HG03460 (cell line): ENCODE data around the gene FAU.
A peak's percentile ranks its signal among the peaks of the same experiment; 100 is the strongest.
"Not testable (repeated sequence)": the region's sequence is repeated elsewhere in the genome, so short reads cannot be mapped to it uniquely, and the experiment has no call there.

ENCODE experiments used
- ATAC-seq: cut with Tn5 transposase; IDR thresholded peaks from one replicate; pipeline ENCODE4 v1.9.1; 2021; ENCODE audit not compliant: unreplicated experiment

FAU gene

GRCh38 chr11:65124480-65125196 lies 2.7 kb upstream of the FAU start:
- no peak for ATAC-seq

- no peak for ATAC-seq
Observed at GRCh38 chr11:65121447-65121864, 478 bp downstream of the FAU start.

GRCh38 chr11:65120831-65121230 lies 1.1 kb downstream of the FAU start:
- ATAC-seq: no peak

GRCh38 chr11:65119670-65119995 lies 2.3 kb downstream of the FAU start:
- ATAC-seq: no peak

GRCh38 chr11:65118891-65119669 lies 2.9 kb downstream of the FAU start:
- not testable (repeated sequence) for ATAC-seq

- no peak for ATAC-seq
Observed at GRCh38 chr11:65118097-65118837, 3.7 kb downstream of the FAU start.

GRCh38 chr11:65117206-65118096 lies 4.5 kb downstream of the FAU start, which contains the start of gene ZNHIT2:
Gene ZNHIT2 (minus strand): TSS chr11:65117701. CDS start chr11:65117653, 48 bp downstream.
- peak; percentile 48 for ATAC-seq

- no peak for ATAC-seq
Observed at GRCh38 chr11:65116370-65117205, 5.3 kb downstream of the FAU start.

- no peak for ATAC-seq
Observed at GRCh38 chr11:65115361-65116082, 6.4 kb downstream of the FAU start.

GRCh38 chr11:65114538-65115171 lies 7.3 kb downstream of the FAU start:
- ATAC-seq: no peak

GRCh38 chr11:65113839-65114238 lies 8.1 kb downstream of the FAU start:
- no peak for ATAC-seq

- ATAC-seq: no peak
Observed at GRCh38 chr11:65113361-65113756, 8.6 kb downstream of the FAU start.

- peak; percentile 41 for ATAC-seq
Observed at GRCh38 chr11:65112546-65113360, 9.2 kb downstream of the FAU start.

- peak; percentile 46 for ATAC-seq
Observed at GRCh38 chr11:65111744-65112545, 10.0 kb downstream of the FAU start, which contains the start of gene TM7SF2. Gene TM7SF2 (plus strand): TSS chr11:65111872. CDS start chr11:65112016, 144 bp downstream.

GRCh38 chr11:65111159-65111743 lies 10.7 kb downstream of the FAU start:
- no peak for ATAC-seq

- no peak for ATAC-seq
Observed at GRCh38 chr11:65110354-65110861, 11.5 kb downstream of the FAU start.
